ENCODE data around the gene LRRC28.

GRCh38 chr15:99250494-99250856 lies 806 bp upstream of the LRRC28 start:
- TF ChIP-seq CTCF (IDR thresholded peaks at IDR 0.05; ENCODE audit: low read depth, low read length, poor library complexity, severe bottlenecking) (no peak), EZH2phosphoT487 (IDR thresholded peaks at IDR 0.05; ENCODE audit: borderline replicate concordance, low read length) (no peak)

Data from DOHH2 (cell line).